GM12873 (cell line): ENCODE results near the gene ZNF491.

Source experiments
- CTCF ChIP-seq: IDR thresholded peaks from 2 replicates; pipeline ENCODE4 v1.5.1; 2012; ENCODE audit warnings: low read depth, mild to moderate bottlenecking, moderate library complexity, low read length, control low read depth; ENCODE audit not compliant: insufficient read depth; ENCODE audit errors: missing control alignments

ZNF491 gene

DNA sequence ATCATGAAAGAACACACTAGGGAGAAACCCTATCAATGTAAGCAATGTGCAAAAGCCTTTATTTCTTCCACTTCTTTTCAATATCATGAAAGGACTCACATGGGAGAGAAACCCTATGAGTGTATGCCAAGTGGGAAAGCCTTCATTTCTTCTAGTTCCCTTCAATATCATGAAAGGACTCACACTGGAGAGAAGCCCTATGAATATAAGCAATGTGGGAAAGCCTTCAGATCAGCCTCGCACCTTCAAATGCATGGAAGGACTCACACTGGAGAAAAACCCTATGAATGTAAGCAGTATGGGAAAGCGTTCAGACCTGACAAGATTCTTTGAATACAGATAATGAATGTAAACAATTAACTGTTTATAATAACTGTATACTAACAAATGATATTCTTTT is 35.2 kb downstream of the ZNF491 start:
- no peak for TF ChIP-seq CTCF

DNA sequence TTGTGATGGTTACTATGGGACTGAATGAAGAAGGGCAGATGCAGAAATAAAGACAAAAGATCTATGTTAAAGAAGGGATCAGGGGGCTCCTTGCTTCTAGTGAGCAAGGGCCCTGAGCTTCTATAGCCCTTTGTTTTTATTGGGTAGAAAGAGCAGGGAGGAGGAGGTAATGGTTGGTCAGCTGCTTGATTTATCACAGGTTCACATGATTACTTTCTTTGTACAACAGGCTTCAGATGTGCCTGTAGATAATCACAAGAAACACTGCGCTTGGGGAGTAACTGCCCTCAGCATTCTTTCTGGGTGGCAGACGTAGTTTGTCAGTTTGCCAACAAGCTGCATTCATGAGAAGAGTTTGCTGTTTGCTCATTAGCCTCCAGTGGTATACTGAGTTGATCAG is 45.4 kb downstream of the ZNF491 start:
- TF ChIP-seq CTCF = no peak

DNA sequence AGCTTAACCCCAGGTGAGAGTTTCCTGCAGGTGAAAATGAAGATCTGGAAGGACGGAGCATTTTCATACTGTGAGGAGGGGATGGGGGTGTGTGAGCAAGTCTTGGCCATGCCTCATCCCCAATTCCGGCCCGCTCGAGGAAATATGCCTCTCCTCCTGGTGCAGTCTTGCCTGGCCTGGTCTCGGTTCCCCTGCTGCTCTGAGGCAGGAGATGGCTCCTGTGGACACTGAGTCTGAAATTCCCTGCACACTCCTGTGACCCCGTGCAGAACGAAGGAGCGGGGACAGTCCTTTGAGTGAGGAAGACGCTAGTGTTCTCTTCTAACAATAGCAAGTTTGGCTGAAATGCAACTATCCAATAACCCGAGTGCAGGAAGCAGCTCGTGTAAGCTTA is 49.9 kb downstream of the ZNF491 start:
- no peak for TF ChIP-seq CTCF

GRCh38 chr19:11848594-11849469 is 50.5 kb downstream of the ZNF491 start, which contains the start of gene ZNF439:
TSS of gene ZNF439 (plus strand) at chr19:11848726. CDS start at chr19:11848868, 142 bp downstream.
- no peak for TF ChIP-seq CTCF

DNA sequence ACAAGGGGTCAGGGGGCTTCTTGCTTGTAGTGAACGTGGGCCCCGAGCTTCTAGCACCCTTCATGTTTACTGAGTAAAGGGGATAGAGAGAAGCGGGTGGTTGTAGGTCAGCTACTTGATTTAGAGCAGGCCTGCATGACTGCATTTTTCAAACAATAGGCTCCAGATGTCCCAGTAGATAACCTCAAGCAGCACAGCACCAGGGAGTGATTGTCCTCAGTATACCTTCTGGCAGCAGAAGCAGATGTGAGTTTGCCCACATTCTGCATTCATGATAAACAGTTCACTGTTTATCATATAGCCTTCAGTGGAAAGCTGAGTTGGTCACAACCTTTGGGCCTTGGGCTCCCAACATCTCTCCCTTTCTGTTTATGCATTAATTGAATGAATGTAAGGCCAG is 55.0 kb downstream of the ZNF491 start:
- no peak for TF ChIP-seq CTCF

DNA sequence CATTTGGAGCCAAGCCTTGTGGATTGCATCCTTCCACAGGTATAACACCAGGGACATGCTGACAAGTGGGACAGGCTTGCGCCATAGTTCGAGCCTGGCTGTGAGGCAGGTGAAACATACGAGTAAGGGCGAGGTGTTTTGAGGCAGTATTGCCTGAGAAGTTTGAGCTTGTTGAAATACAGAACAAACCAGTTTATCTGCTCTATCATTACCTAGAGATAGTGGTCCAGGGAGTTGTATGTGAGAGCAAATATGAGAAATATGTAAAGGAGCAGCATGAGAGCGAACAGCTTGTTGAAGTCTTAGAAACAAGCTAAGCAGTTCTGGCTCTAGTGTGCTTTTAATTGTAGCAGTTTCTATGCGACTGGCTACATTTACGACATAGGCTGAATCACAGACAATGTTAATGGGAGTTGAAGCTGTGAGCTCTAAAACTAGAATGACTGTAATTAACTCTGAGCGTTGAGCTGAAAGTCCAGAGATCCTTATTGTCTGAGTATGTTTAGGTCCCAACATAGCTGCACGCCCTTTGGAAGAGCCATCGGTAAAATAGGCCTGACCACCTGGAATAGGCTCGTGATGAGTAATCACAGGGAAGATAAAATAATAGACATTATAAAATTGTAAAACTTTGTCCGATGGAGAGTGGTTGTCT is 58.4 kb downstream of the ZNF491 start:
- no peak for TF ChIP-seq CTCF
